Epidermal melanocyte (primary cell): ENCODE data around the gene TARP.
"Not testable (repeated sequence)": the region's sequence is repeated elsewhere in the genome, so short reads cannot be mapped to it uniquely, and the experiment has no call there.

Experiments
- DNase-seq: peaks from one replicate; pipeline ENCODE4 v3.0.0; 2011; ENCODE audit warnings: low spot score; ENCODE audit not compliant: insufficient read length

The TARP gene

DNA sequence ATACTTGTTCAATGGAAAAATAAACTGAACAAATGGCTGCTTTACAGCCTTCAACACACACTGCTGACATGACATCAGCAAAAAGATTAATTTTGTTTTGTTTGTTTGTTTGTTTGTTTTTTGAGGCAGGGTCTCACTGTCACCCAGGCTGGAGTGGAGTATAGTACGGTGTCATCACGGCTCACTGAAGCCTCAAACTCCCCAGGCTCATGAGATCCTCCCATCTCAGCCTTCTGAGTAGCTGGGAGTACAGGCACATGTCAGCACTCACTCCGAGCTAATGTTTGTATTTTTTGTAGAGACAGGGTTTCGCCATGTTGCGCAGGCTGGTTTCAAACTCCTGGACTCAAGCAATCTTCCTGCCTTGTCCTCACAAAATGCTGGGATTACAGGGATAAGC lies 10.9 kb downstream of the TARP start:
- no peak for DNase-seq

GRCh38 chr7:38262026-38262425 lies 11.4 kb downstream of the TARP start:
- DNase-seq, result not testable (repeated sequence)

DNA sequence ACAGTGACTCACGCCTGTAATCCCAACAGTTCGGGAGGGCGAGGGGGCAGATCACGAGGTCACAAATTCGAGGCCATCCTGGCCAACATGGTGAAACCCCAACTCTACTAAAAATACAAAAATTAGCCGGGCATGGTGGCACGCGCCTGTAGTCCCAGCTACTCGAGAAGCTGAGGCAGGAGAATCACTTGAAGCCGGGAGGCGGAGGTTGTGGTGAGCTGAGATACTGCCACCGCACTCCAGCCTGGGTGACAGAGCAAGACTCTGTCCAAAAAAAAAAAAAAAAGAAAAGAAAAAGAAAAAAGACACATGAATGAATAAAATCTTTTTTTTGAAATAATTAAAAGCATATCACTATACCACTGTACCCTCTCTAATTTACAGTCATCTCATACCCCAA lies 11.8 kb downstream of the TARP start:
- DNase-seq, result not testable (repeated sequence)

GRCh38 chr7:38259157-38259556 lies 14.3 kb downstream of the TARP start:
- not testable (repeated sequence) for DNase-seq

- DNase-seq, result no peak
Measured at GRCh38 chr7:38257350-38257677, 16.1 kb downstream of the TARP start.

- not testable (repeated sequence) for DNase-seq
Measured at GRCh38 chr7:38249849-38250248, 23.6 kb downstream of the TARP start.

DNA sequence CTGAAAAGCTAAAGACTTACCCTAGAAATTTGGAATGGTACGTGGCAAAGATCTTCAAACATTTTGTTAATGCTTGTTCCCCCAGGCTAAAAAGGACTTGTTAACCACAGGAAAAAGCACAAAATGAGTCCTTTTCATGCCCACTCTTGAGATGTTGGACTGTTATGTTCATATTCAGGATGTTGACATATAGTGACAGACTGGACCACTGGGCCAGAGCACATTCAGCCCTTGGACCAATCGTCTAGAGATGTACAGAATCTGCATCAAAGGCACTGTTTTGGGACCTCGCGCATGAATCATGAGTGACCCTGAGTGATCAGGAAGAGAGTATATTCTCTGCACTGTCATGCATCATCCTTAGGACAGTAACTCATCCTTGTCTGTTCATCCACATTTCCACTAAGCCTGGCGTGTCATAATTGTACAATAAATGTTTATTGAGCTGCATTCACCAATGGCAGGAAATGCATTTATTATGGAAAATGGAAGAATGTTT lies 25.3 kb downstream of the TARP start:
- DNase-seq, result no peak

DNA sequence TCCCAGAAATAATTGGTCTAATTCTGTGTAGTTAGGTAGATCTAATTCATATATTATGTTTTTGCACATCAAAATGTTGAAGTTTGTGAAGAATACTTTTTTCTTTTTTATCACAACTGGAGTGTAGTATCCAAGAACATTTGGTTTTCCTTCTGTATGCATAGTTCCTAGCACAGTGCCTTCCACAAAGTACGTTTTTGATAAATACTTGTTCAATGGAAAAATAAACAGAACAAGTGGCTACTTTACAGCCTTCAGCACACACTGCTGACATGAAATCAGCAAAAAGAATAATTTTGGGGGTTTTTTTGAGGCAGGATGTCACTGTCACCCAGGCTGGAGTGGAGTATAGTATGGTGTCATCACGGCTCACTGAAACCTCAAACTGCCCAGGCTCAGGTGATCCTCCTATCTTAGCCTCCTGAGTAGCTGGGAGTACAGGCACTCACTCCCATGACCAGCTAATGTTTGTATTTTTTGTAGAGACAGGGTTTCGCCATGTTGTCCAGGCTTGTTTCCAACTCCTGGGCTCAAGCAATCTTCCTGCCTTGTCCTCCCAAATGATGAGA lies 27.9 kb downstream of the TARP start:
- no peak for DNase-seq

DNA sequence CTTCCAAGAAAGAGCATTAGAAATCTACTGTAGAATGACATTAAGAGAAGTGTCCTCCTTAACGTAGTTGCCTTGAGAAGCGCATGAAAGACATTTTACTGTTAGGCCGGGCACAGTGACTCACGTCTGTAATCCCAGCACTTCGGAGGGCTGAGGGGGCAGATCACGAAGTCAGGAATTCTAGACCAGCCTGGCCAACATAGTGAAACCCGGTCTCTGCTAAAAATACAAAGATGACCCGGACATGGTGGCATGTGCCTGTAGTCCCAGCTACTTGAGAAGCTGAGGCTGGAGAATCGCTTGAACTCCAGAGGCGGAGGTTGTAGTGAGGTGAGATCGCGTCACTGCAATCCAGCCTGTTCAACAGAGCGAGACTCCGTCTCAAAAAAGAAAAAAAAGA lies 28.9 kb downstream of the TARP start:
- no peak for DNase-seq

DNA sequence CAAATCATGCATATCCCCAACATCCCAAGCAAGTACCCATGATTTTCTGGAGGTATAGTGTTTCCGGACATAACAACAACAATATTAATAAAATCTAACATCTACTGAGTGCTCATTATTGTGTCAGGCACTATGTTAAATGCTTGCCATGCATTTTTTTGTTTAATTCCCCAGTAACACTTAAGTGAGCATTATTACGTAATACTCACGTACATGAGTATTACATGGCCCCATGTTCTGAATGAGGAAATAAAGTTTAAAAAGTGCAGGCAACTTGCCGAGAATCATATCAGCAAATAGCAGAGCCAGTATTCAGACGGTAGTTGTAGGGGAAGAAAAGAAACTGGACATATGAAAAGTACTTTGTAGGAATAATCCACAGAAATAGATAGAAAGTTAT lies 30.1 kb downstream of the TARP start:
- not testable (repeated sequence) for DNase-seq

DNA sequence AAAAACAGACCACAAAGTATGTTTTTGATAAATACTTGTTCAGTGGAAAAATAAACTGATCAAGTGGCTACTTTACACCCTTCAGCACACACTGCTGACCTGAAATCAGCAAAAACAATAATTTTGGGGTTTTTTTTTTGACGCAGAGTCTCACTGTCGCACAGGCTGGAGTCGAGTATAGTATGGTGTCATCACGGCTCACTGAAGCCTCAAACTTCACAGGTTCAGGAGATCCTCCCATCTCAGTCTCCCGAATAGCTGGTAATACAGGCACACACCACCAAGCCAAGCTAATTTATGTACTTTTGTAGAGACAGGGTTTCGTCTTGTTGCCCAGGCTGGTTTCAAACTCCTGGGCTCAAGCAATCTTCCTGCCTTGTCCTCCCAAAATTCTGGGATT lies 30.6 kb downstream of the TARP start:
- DNase-seq, result no peak

DNA sequence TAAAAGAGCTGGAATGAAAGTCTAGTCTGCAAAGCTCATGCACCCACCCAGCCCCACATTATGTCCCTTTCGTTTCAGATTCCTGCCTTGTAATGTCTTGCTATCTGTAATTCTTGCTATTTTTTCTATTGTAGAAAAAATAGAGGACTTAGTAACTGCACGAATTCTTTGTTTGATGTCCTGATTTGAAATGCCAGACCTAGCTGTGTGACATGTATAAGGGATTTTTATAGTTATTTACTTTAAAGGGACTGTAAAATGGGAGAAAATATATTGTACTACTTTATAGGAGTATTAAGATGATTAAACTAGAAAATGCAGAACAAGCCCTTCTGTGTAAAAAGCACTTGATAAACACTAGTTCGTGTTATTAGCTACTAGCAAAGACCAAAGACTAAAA lies 32.4 kb downstream of the TARP start:
- DNase-seq, result no peak

- DNase-seq, result not testable (repeated sequence)
Measured at GRCh38 chr7:38239129-38239528, 34.3 kb downstream of the TARP start.

GRCh38 chr7:38235606-38236005 lies 37.8 kb downstream of the TARP start:
- no peak for DNase-seq

GRCh38 chr7:38234759-38235158 lies 38.7 kb downstream of the TARP start:
- not testable (repeated sequence) for DNase-seq

DNA sequence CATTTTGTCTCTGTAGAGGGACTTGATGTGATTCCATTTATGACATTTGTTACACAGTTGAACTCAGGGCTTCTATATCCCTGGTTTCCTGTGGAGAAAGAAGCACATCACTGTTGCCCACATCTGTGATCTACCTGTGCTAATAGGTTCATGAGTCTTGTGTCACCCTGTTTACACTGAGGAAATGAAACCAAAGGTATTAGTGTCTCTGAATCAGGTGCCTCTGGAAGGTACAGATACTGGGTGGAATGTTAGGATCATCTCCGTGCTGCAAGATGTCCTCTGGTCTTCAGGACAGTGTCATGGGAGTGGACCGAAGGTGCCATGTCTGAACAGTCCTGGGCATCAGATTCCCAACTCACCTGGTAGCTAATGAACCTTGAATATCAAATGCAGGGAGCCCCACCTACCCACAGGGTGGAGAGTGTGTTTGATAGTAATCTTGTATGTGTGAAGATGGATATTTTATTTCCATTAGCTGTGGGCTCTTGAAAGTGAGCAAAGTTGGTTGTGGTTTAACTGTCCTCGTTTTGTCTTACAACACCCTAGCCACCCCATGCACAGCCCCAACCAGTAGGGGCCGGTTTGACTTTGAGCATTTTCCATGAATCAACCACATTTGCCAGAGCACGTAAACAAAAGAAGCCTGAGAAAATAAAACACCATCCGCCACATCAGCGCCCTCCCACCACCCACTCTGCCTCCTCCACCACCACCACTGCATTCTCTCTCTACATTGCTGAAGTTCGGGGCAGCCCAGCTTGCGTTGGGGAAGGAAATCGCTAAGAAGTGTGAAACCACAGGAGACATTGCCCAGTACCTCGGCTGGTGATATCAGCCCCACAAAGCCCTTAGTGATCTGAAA lies 40.7 kb downstream of the TARP start:
- DNase-seq, result no peak

GRCh38 chr7:38229884-38230642 lies 43.4 kb downstream of the TARP start:
- DNase-seq, result no peak

GRCh38 chr7:38229386-38229785 lies 44.0 kb downstream of the TARP start:
- no peak for DNase-seq

DNA sequence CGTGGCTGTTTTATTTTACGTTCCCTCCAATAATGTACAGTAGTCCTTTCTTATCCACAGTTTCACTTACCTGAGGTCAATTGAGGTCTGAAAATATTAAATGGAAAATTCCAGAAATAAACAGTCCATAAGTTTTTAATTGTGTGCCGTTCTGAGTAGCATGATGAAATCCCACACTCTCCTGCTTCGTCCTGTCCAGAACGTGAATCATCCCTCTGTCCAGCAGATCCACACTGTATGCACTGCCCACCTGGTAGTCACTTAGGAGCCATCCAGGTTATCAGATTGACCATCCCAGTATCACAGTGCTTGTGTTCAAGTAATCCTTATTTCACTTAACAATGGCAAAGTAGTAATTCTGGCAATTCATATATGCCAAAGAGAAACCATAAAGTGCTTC lies 49.0 kb downstream of the TARP start:
- DNase-seq, result no peak

DNA sequence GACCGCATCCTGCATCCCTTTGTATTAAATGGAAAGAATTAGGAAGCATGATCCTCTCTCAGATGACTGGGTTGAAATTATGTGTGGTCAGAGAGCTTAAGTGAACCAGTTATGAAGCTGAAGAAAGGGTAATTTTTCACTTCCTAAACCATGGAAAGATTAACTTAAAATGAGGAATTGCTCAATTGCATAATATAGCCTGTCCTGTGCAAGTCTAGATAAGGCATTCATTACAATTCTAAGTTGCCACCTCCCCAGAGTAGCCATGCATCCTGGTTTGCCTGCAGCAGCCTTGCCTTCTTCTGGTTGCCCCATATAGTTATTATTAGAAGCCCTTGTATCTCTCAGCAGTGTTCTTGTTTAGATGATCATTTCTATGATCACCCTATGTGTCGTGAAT lies 50.1 kb downstream of the TARP start:
- no peak for DNase-seq

GRCh38 chr7:38222481-38223096 lies 50.8 kb downstream of the TARP start:
- DNase-seq, result peak; percentile 42

- no peak for DNase-seq
Measured at GRCh38 chr7:38220452-38220851, 53.0 kb downstream of the TARP start.
